Daoy (cell line): ENCODE measurements around the gene SH3PXD2B. TPM values are rescaled to one million over a fixed set of nuclear protein-coding genes. Genes with fewer than 3 reads are reported as not detected.
"Not testable (repeated sequence)": the region's sequence is repeated elsewhere in the genome, so short reads cannot be mapped to it uniquely, and the experiment has no call there.

Experiments used
- DNase-seq: peaks from one replicate; pipeline ENCODE4 v3.0.0-alpha.2; 2015; ENCODE audit warnings: low read depth
- total RNA-seq: library from RNA; depleted of rRNA; stranded (reverse); fragments of >200 nt; shearing (Covaris generic); gene quantifications from 2 replicates; pipeline ENCODE4 v1.2.3, GENCODE V29; 2014

The SH3PXD2B gene
- total RNA-seq, 1 experiment from 2014 or later = 10.9 TPM

- DNase-seq = no peak
Observed at GRCh38 chr5:172485511-172486202, 31.3 kb upstream of the SH3PXD2B start.

- no peak for DNase-seq
Observed at GRCh38 chr5:172484664-172485063, 30.3 kb upstream of the SH3PXD2B start.

- DNase-seq = no peak
Observed at GRCh38 chr5:172482156-172483020, 28.1 kb upstream of the SH3PXD2B start.

- DNase-seq = no peak
Observed at GRCh38 chr5:172481011-172481800, 26.9 kb upstream of the SH3PXD2B start.

GRCh38 chr5:172479784-172480115, 25.4 kb upstream of the SH3PXD2B start:
- DNase-seq = no peak

- DNase-seq = peak; percentile 92
Observed at GRCh38 chr5:172479034-172479783, 24.9 kb upstream of the SH3PXD2B start.

GRCh38 chr5:172478695-172479033, 24.3 kb upstream of the SH3PXD2B start:
- DNase-seq = not testable (repeated sequence)

- DNase-seq = no peak
Observed at GRCh38 chr5:172478256-172478655, 23.9 kb upstream of the SH3PXD2B start.

GRCh38 chr5:172477466-172477865, 23.1 kb upstream of the SH3PXD2B start:
- no peak for DNase-seq

- no peak for DNase-seq
Observed at GRCh38 chr5:172474293-172474692, 20.0 kb upstream of the SH3PXD2B start.

- no peak for DNase-seq
Observed at GRCh38 chr5:172473427-172473826, 19.1 kb upstream of the SH3PXD2B start.

- no peak for DNase-seq
Observed at GRCh38 chr5:172469697-172470096, 15.4 kb upstream of the SH3PXD2B start.

- DNase-seq = no peak
Observed at GRCh38 chr5:172466062-172466461, 11.7 kb upstream of the SH3PXD2B start.

- DNase-seq = no peak
Observed at GRCh38 chr5:172463031-172463430, 8.7 kb upstream of the SH3PXD2B start.

- DNase-seq = no peak
Observed at GRCh38 chr5:172459783-172460165, 5.4 kb upstream of the SH3PXD2B start.

GRCh38 chr5:172458976-172459782, 4.9 kb upstream of the SH3PXD2B start:
- no peak for DNase-seq

GRCh38 chr5:172456076-172456722, 1.9 kb upstream of the SH3PXD2B start:
- no peak for DNase-seq

GRCh38 chr5:172455511-172456061, 1.3 kb upstream of the SH3PXD2B start:
- peak; percentile 88 for DNase-seq

GRCh38 chr5:172455087-172455381, 709 bp upstream of the SH3PXD2B start:
- no peak for DNase-seq

GRCh38 chr5:172453986-172454357, 353 bp downstream of the SH3PXD2B start:
- peak; percentile 58 for DNase-seq
